T-cell (primary cell): ENCODE measurements around the gene RFC2. TPM values are rescaled to one million over a fixed set of nuclear protein-coding genes. Genes with fewer than 3 reads are reported as not detected.

Source experiments
- ATAC-seq, 4 experiments: fragments of 200-7000 bp in 3 of 4; fragments of 150-1000 bp in 1 of 4; cut with Tn5 transposase; replicated peaks in 1 of 4; 1 replicate in 3 of 4; 2 replicates in 1 of 4; pipeline ENCODE4 v1.10.0; 2021; ENCODE audit warnings: moderate library complexity in 3 of 4, mild to moderate bottlenecking in 2 of 4, moderate number of reproducible peaks in 1 of 4
- CTCF ChIA-PET, 2 donors: fragments of 300-600 bp; sonication (Branson Sonifier 250); formaldehyde crosslinking; loops; one replicate each; lab custom pipeline; 2022; ENCODE audit warnings: antibody characterized with exemption in 2 of 2; lab: Charles Lee
- POLR2A ChIA-PET, 2 donors: fragments of 300-600 bp; sonication (Branson Sonifier 250); formaldehyde crosslinking; loops; one replicate each; lab custom pipeline; 2022; ENCODE audit warnings: antibody characterized with exemption in 2 of 2; lab: Charles Lee
- DNase-seq, 35 experiments: peaks; one replicate each; pipeline versions ENCODE4 v3.0.0 to v3.0.0-alpha.2; 2013 to 2023
- H3K27ac ChIP-seq: one replicate; pipeline ENCODE4 v1.5.1; 2013; ENCODE audit warnings: low read length
- H3K27me3 ChIP-seq, 2 experiments: replicated peaks in 1 of 2; 1 replicate in 1 of 2; 2 replicates in 1 of 2; pipeline versions ENCODE4 v1.6.1 to v1.7.0; 2013; ENCODE audit warnings: low read length in 1 of 2, mixed read lengths in 1 of 2; ENCODE audit not compliant: control insufficient read depth in 2 of 2, insufficient read depth in 2 of 2; ENCODE audit errors: extremely low read depth in 1 of 2
- H3K36me3 ChIP-seq, 2 donors: 1 replicate in 1 of 2; 2 replicates in 1 of 2; pipeline versions ENCODE4 v1.6.1 to v1.7.0; 2013; ENCODE audit warnings: low read length in 1 of 2; ENCODE audit not compliant: control insufficient read depth in 2 of 2, insufficient read depth in 1 of 2; ENCODE audit errors: extremely low read depth in 1 of 2
- H3K4me1 ChIP-seq, 2 experiments: 1 replicate in 1 of 2; 2 replicates in 1 of 2; pipeline versions ENCODE4 v1.6.1 to v1.7.0; 2013; ENCODE audit warnings: low read length in 2 of 2, mixed read lengths in 1 of 2; ENCODE audit not compliant: insufficient read depth in 2 of 2, control insufficient read depth in 1 of 2; ENCODE audit errors: extremely low read depth in 1 of 2
- H3K4me3 ChIP-seq, 2 donors: 1 replicate in 1 of 2; 2 replicates in 1 of 2; pipeline versions ENCODE4 v1.5.1 to v1.7.0; 2013; ENCODE audit warnings: mild to moderate bottlenecking in 2 of 2, low read length in 1 of 2, moderate library complexity in 1 of 2; ENCODE audit not compliant: control insufficient read depth in 1 of 2; ENCODE audit errors: extremely low read depth in 1 of 2
- H3K9me3 ChIP-seq: 2 replicates; pipeline ENCODE4 v1.7.0; 2013
- H3K27ac Mint-ChIP-seq, 2 donors: one replicate each; pipeline ENCODE4 v1.8.0; 2020 to 2021; ENCODE audit warnings: mild to moderate bottlenecking in 2 of 2, mixed read lengths in 2 of 2
- H3K27me3 Mint-ChIP-seq, 2 donors: one replicate each; pipeline ENCODE4 v1.8.0; 2021 to 2022; ENCODE audit warnings: mixed read lengths in 2 of 2
- H3K36me3 Mint-ChIP-seq: one replicate; pipeline ENCODE4 v1.8.0; 2021; ENCODE audit warnings: mixed read lengths
- H3K4me1 Mint-ChIP-seq, 3 donors: one replicate each; pipeline ENCODE4 v1.8.0; 2020 to 2022; ENCODE audit warnings: mixed read lengths in 3 of 3, mild to moderate bottlenecking in 1 of 3
- H3K4me3 Mint-ChIP-seq, 3 donors: one replicate each; pipeline ENCODE4 v1.8.0; 2020 to 2022; ENCODE audit warnings: mild to moderate bottlenecking in 3 of 3, mixed read lengths in 3 of 3, moderate library complexity in 3 of 3
- H3K9me3 Mint-ChIP-seq, 3 donors: one replicate each; pipeline ENCODE4 v1.8.0; 2020 to 2022; ENCODE audit warnings: mixed read lengths in 3 of 3
- WGBS: methylation state at CpG from one replicate; pipeline ENCODE4 v1.1.5; 2013; ENCODE audit warnings: missing lambda C conversion rate; ENCODE audit not compliant: insufficient coverage; 5-methylcytosine and 5-hydroxymethylcytosine counted together
- total RNA-seq, 35 experiments: library from RNA in 6 of 35; stranded (reverse) in 6 of 35; fragments of 120-200 nt in 1 of 35; gene quantifications; one replicate each; pipeline versions ENCODE4 v1.2.1 to v1.2.4 and lab custom pipeline; 2013 to 2026

The RFC2 gene
- total RNA-seq, 5 donors from 2014 or later (not counting 1 experiment from before 2014, with no cell fraction given) = 13.3 to 17.6 (median 14.8) TPM

DNA sequence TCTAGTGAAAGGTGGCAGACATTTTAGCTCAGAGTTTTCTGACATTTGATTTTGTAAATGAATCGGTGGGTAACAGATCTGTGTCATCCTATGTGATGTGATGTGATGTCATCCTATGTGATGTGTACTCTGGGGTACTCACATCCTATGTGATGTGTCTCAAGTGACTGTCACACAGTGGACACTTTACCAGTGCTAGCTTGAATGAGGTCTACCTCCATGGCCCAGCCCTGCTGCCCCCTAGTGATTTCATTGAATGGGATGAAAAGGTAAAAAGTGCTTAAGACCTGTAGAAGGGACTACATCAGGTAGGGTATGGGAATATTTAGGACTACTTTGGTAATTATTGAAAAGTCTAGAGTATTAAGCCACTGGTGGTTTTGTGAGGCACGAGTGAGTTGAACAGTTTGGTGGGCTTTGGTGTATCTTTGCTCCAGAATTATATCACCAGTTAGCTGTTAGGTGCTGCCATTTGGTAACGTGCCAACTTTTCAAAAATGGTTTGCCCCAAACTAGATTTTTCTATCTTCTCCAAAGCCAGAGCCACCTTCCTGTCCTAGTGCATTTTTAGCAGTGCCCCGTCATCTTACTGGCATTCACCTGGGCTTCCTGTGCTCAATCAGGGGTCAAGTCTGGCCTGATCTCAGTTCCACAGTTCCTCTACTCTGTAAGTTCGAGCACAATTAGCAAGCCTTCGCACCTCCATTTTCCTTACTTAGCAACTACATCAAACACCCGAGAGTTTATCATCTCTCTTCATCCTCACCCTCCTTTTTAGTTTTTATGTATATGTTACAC, 70.3 kb downstream of the RFC2 start:
- Histone ChIP-seq H3K9me3 (no peaks in the 10 kb centered on the region), H3K36me3 (peaks cover 3 to 39% of the 10 kb centered on the region in 2 donors), H3K27me3 (no peaks in the 10 kb centered on the region), H3K27ac (peak overlapping the region; percentile 38), H3K4me1 (peaks cover 19 to 70% of the 10 kb centered on the region in 2 experiments), H3K4me3 (no peak overlapping the region)
- ATAC-seq (peak; percentile 50 to 59 (median 55)), DNase-seq (peak in 6 of 35 experiments; percentile 9 to 44 (median 14))
- peaks cover 34% of the 10 kb centered on the region for H3K36me3 Mint-ChIP-seq
- 60% methylated on average over 3 of the region's 7 CpGs for WGBS
- H3K27ac Mint-ChIP-seq = peak overlapping the region; percentile 45 to 48
- no peaks in the 10 kb centered on the region for H3K27me3 Mint-ChIP-seq
- CTCF ChIA-PET = interaction anchor here (0.8 to 1.3 kb wide), 6 partner anchors 9 to 23 kb away, joined by 3 to 6 read pairs (median 3); partner anchors contain the start of gene EIF4H (in 1 of the 2)
- H3K9me3 Mint-ChIP-seq = no peaks in the 10 kb centered on the region
- H3K4me3 Mint-ChIP-seq = peak overlapping the region in 2 of 3 donors; percentile 39 to 60
- H3K4me1 Mint-ChIP-seq = peaks cover 92 to 97% (median 95%) of the 10 kb centered on the region in 3 donors
- POLR2A ChIA-PET = interaction anchor here in 1 of 2 donors (0.6 kb wide), 1 partner anchor 9 kb away, joined by 4 read pairs; no protein-coding TSS in a partner anchor

- Mint-ChIP-seq H3K9me3 (no peaks in the 10 kb centered on the region), H3K27ac (peak overlapping the region; percentile 45 to 48), H3K4me3 (peak overlapping the region in 2 of 3 donors; percentile 22 to 60), H3K27me3 (no peaks in the 10 kb centered on the region), H3K36me3 (peaks cover 31% of the 10 kb centered on the region), H3K4me1 (peaks cover 94 to 96% (median 95%) of the 10 kb centered on the region in 3 donors)
- peaks cover 24 to 77% of the 10 kb centered on the region in 2 experiments for H3K4me1 ChIP-seq
- ChIA-PET POLR2A (no interaction called here), CTCF (interaction anchor here (0.8 to 1.1 kb wide), 4 partner anchors 8 to 23 kb away, joined by 3 to 6 read pairs (median 3); partner anchors contain the start of gene EIF4H (in 1 of the 2))
- no peaks in the 10 kb centered on the region for H3K27me3 ChIP-seq
- ATAC-seq (peak in 1 of 4 experiments; percentile 17), DNase-seq (no peak)
- no peaks in the 10 kb centered on the region for H3K9me3 ChIP-seq
- no peak overlapping the region for H3K4me3 ChIP-seq
- H3K27ac ChIP-seq = peak overlapping the region; percentile 38
- no CpG with 5 or more reads among the region's 3 CpGs for WGBS
- peaks cover 3 to 37% of the 10 kb centered on the region in 2 donors for H3K36me3 ChIP-seq
These were observed 71.1 kb downstream of the RFC2 start for GRCh38 chr7:74183142-74183541.

GRCh38 chr7:74182453-74183090, 71.6 kb downstream of the RFC2 start:
- Mint-ChIP-seq H3K27ac (peak overlapping the region; percentile 44 to 76), H3K27me3 (no peaks in the 10 kb centered on the region), H3K36me3 (peaks cover 29% of the 10 kb centered on the region), H3K9me3 (no peaks in the 10 kb centered on the region), H3K4me1 (peaks cover 94 to 96% (median 95%) of the 10 kb centered on the region in 3 donors), H3K4me3 (peak overlapping the region in 2 of 3 donors; percentile 22 to 60)
- no peaks in the 10 kb centered on the region for H3K27me3 ChIP-seq
- POLR2A ChIA-PET = interaction anchor here (0.6 kb wide), 2 partner anchors 41 to 268 kb away, joined by 5 to 6 read pairs; no protein-coding TSS in a partner anchor
- ATAC-seq = no peak
- H3K27ac ChIP-seq = peak overlapping the region; percentile 38
- H3K9me3 ChIP-seq = no peaks in the 10 kb centered on the region
- WGBS = 76% methylated on average over 2 of the region's 6 CpGs
- no peak for DNase-seq
- H3K4me3 ChIP-seq = no peak overlapping the region
- peaks cover 26 to 83% of the 10 kb centered on the region in 2 experiments for H3K4me1 ChIP-seq
- CTCF ChIA-PET = interaction anchor here in 1 of 2 donors (0.5 to 1.2 kb wide), 4 partner anchors 8 to 328 kb away, joined by 3 to 4 read pairs (median 3); partner anchors contain the start of gene EIF4H
- H3K36me3 ChIP-seq = peaks cover under 1 to 36% of the 10 kb centered on the region in 2 donors

DNA sequence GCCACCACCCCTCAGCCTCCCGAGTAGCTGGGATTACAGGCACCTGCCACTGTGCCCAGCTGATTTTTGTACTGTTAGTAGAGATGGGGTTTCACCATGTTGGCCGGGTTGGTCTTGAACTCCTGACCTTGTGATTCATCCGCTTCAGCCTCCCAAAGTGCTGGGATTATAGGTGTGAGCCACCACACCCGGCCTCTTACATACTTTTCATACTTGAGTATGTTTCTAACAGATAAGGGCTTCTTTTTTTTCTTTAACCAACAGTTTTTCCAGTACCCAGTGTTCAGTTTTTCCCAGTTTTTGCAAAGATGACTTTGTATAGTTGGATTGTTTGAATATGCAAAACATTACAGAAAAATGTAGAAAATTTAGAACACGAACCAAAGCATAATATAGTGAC, 72.4 kb downstream of the RFC2 start:
- Histone ChIP-seq H3K4me1 (peaks cover 27 to 80% of the 10 kb centered on the region in 2 experiments), H3K27ac (no peak overlapping the region), H3K9me3 (no peaks in the 10 kb centered on the region), H3K4me3 (no peak overlapping the region), H3K36me3 (peaks cover 0 to 32% of the 10 kb centered on the region in 2 donors), H3K27me3 (no peaks in the 10 kb centered on the region)
- no peak for DNase-seq
- Mint-ChIP-seq H3K4me1 (peaks cover 92 to 96% (median 94%) of the 10 kb centered on the region in 3 donors), H3K4me3 (peak overlapping the region in 1 of 3 donors; percentile 60), H3K9me3 (no peaks in the 10 kb centered on the region), H3K36me3 (peaks cover 28% of the 10 kb centered on the region), H3K27me3 (no peaks in the 10 kb centered on the region), H3K27ac (no peak overlapping the region)
- no CpG with 5 or more reads among the region's 5 CpGs for WGBS
- ATAC-seq = no peak
- POLR2A ChIA-PET = interaction anchor here (0.6 kb wide), 4 partner anchors 11 to 269 kb away, joined by 3 to 8 read pairs (median 6); no protein-coding TSS in a partner anchor
- CTCF ChIA-PET = interaction anchor here in 1 of 2 donors (1.2 kb wide), 1 partner anchor 26 kb away, joined by 3 read pairs; no protein-coding TSS in a partner anchor

Other genes with a start within 250 kb of the RFC2 start
- under 1 TPM in 3 of 5 donors, not detected in 2; 0.22 to 0.56 (median 0.44) TPM for gene ELN, start 226.2 kb downstream of the RFC2 start, total RNA-seq
- 10 to 100 TPM; 13.5 to 24.9 (median 18.4) TPM for gene LIMK1, start 170.6 kb downstream of the RFC2 start, total RNA-seq
- 100 to 1,000 TPM; 174 to 258 (median 186) TPM for gene EIF4H, start 80.0 kb downstream of the RFC2 start, total RNA-seq
- 10 to 100 TPM in 1 of 5 donors, 1 to 10 TPM in 4; 4.1 to 12.3 (median 6.4) TPM for gene LAT2, start 44.4 kb downstream of the RFC2 start, total RNA-seq
- gene CLIP2, start 35.0 kb upstream of the RFC2 start, total RNA-seq = 1 to 10 TPM; 3.1 to 8.5 (median 6.3) TPM
- 1 to 10 TPM; 1.2 to 6.9 (median 3.3) TPM for gene GTF2IRD1, start 199.5 kb upstream of the RFC2 start, total RNA-seq